GM12873 (cell line): Measurements from ENCODE around the gene CTU2.

Source experiments
- TF ChIP-seq, protein P1 (sequence below): IDR thresholded peaks from 2 replicates; pipeline ENCODE4 v1.5.1; 2012; ENCODE audit warnings: low read depth, mild to moderate bottlenecking, moderate library complexity, low read length, control low read depth; ENCODE audit not compliant: insufficient read depth; ENCODE audit errors: missing control alignments

The CTU2 gene

DNA sequence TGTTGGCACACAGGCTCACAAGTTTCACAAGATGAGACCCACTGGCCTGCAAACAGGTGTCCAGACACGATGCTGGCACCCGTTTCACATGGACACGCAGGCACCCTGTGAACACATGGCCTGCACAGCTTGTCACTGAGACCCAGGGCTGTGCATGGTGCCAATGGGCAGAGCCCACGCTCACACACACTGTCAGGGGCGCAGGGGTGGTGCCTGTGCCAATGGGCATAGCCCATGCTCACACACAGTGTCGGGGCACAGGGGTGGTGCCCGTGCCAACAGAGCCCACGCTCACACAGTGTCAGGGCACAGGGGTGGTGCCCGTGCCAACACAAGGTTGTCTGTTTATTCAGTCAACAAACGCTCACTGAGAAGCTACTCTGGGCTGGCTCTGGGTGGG, 29.3 kb downstream of the CTU2 start:
- TF ChIP-seq, protein P1, sequence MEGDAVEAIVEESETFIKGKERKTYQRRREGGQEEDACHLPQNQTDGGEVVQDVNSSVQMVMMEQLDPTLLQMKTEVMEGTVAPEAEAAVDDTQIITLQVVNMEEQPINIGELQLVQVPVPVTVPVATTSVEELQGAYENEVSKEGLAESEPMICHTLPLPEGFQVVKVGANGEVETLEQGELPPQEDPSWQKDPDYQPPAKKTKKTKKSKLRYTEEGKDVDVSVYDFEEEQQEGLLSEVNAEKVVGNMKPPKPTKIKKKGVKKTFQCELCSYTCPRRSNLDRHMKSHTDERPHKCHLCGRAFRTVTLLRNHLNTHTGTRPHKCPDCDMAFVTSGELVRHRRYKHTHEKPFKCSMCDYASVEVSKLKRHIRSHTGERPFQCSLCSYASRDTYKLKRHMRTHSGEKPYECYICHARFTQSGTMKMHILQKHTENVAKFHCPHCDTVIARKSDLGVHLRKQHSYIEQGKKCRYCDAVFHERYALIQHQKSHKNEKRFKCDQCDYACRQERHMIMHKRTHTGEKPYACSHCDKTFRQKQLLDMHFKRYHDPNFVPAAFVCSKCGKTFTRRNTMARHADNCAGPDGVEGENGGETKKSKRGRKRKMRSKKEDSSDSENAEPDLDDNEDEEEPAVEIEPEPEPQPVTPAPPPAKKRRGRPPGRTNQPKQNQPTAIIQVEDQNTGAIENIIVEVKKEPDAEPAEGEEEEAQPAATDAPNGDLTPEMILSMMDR: no peak

DNA sequence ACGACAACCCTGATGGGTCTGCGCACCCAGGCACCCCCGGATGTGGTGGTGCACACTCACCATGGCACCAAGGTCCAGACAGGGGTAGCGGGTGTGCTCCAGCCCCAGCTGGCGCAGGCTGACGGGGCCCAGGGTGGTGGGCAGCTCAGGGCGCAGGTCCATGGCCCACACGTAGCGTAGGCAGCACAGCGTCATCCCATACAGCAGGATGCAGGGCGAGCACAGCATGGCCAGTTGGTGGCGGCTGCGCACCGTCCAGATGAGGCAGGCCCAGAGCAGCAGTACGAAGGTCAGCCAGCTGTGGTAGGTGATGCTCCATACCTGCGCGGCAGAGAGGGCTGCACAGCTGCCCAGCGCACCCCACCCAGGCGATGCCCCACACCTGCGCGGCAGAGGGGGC, 29.8 kb downstream of the CTU2 start:
- TF ChIP-seq, protein P1: no peak

GRCh38 chr16:88736496-88736895, 30.2 kb downstream of the CTU2 start:
- TF ChIP-seq, protein P1: no peak

DNA sequence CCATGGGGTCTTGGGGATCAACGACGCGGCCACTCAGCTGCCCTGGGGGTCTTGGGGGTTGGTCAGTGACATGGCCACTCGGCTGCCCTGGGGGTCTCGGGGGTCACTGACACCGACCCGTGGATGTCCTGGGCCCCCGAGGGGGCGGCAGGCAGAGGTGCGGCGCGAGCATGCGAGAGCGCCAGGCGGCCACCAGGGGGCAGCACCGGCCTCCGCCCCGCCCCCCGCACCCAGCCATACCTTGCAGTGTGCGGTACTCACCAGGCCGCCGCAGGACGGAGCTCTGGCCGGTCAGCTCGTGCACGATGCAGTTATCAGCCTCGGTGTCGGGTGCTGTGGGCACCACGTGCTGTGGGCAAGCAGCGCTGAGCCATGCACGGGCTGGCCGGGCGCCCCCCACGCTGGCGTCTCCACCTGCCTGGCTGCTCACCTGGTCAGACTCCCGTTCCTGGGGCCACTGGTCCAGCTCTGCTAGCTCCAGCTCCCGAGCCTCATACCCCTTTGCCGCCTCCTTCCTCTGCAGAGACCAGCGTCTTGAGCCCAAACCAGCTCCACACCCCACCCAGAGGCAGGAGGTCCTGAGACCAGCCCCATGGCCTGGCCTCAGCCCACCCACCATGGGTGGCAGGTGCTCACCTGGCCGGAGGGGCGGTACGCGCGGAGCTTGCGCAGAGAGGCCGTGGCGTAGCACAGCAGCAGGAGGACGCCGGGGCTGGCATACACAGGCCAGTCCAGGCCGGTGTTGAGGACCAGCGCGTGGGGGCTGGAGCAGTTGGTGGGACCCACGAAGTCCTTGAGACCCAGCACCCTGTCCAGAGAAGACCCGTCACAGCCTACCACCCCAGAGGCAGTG, 31.2 kb downstream of the CTU2 start:
- TF ChIP-seq, protein P1: peak; percentile 90

DNA sequence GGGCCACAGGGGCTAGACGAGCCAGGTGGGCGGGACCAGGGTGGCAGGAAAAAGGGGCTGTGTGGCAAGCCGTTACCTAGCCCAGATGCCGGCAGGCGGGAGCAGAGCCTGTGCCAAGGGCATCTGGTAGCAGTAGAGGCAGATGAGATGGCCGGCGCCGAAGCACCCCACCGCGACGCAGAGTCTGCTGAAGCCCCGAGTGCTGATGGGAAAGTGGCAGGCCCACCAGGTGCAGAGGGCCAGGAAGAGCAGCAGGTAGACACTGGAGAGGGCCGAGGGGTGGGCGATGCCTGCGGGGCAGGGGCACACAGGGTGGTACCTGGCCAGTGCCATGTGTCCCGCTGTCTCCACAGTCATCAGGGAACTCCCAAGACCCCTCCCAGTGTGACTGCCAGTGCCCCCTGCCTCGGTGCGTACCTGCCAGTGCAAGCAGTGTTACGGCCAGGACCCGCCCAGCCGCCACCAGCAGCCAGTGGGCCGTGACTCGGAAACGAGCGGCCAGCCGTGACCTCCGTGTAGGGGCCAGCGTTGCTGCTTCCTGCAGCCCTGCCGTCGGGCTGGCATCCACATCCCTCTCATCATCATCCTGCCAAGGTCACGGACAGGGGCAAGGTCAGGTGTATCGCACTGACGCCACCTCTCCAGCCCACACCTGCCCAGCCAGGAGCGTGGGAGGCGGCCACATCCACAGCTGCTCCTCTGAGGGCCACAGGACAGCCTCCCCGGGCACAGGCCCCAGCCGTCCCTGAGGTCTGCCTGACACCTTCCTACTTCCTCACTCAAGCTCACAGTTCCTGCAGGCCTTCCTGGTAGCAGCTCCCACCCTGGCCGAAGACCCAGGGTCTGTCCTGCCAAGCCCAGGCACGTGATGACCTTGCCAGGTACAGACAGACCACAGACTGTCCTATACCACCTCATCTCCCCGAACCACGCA, 32.1 kb downstream of the CTU2 start:
- TF ChIP-seq, protein P1: no peak

DNA sequence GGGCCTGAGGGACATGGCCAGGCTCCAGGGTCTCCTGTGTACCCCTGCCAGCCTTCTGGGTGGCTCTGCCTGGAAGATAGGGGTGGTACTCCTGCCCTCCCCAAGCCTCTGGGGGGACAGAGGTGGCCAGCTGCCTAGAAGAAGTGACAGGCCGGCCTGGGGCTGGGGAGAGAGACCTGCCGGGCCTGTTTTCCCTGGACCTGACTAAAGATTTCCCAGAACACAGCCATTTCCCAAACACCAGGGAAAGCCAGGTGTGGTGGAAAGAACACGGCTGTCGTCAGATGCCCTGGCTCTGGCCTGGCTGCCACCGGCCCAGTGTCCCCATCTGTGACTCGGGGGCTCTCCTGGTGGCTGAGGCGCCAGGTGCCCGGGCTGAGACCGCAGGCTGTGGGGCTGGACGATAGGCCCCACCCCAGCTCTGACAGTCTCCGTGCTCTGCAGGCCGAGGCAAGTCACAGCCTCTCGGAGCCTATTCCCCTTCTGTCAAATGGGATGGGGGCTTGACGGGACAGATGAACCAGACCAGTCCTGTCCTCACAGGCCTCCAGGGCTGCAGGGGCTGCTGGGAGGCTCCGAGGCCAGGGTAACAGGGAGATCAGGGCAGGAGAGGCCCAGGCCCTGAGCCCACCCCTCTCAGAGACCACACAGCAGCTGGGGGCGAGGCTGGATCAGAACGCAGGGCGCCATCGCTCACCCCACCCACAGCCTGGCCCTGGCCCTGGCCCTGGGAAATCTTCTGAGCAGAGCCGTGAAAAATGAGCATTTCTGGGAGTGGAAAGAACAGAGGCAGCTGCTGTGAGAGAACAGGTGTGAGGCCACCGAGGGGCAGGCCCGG, 33.1 kb downstream of the CTU2 start:
- TF ChIP-seq, protein P1: no peak
